Testis (tissue), 3 donors: Measurements from ENCODE around the gene FRMD3. TPM values are rescaled to one million over a fixed set of nuclear protein-coding genes. Genes with fewer than 3 reads are reported as not detected.

ENCODE experiments used
- DNase-seq: peaks from one replicate; pipeline ENCODE4 v3.0.0-alpha.2; 2019
- H3K27ac ChIP-seq, 2 donors: fragments of 200-600 bp; sonication (generic); one replicate each; pipeline ENCODE4 v1.5.1; 2019
- H3K27me3 ChIP-seq: fragments of 200-600 bp; sonication (generic); one replicate; pipeline ENCODE4 v1.5.1; 2019
- H3K36me3 ChIP-seq: fragments of 200-600 bp; sonication (generic); one replicate; pipeline ENCODE4 v1.5.1; 2017; ENCODE audit warnings: low read depth; ENCODE audit errors: missing control alignments
- H3K4me1 ChIP-seq: fragments of 200-600 bp; sonication (generic); one replicate; pipeline ENCODE4 v1.5.1; 2019
- H3K4me3 ChIP-seq, 2 donors: fragments of 200-600 bp; sonication (generic); one replicate each; pipeline ENCODE4 v1.5.1; 2017 to 2019
- H3K9me3 ChIP-seq: fragments of 200-600 bp; sonication (generic); one replicate; pipeline ENCODE4 v1.5.1; 2017
- CTCF ChIP-seq, 3 experiments: fragments of 450-650 bp in 2 of 3; fragments of 200-600 bp in 1 of 3; sonication (generic) in 1 of 3; IDR thresholded peaks; one replicate each; pipeline ENCODE4 v1.5.1; 2016 to 2019; ENCODE audit warnings: antibody characterized with exemption in 3 of 3, mild to moderate bottlenecking in 2 of 3, moderate library complexity in 1 of 3
- POLR2A ChIP-seq: fragments of 450-650 bp; IDR thresholded peaks from one replicate; pipeline ENCODE4 v1.6.1; 2017; ENCODE audit warnings: antibody characterized with exemption, mild to moderate bottlenecking, moderate library complexity
- WGBS, 2 donors: methylation state at CpG; one replicate each; pipeline ENCODE4 v1.1.5; 2018; 5-methylcytosine and 5-hydroxymethylcytosine counted together
- intact Hi-C: fragments of 100-400 bp; cut with DNase I; formaldehyde crosslinking; loops from one replicate; pipeline ENCODE4 v1.15.1; 2023; ENCODE audit warnings: low total_unique reads
- polyA plus RNA-seq: library from polyadenylated mRNA; stranded (reverse); fragments of 350-450 nt; fragmentation: Illumina TruSeq; extraction: RNeasy Lipid Tissue Mini Kit (QIAGEN cat#74804); gene quantifications from one replicate; pipeline ENCODE4 v1.2.3, GENCODE V29; 2014; ENCODE audit warnings: low read depth, low replicate concordance; ENCODE audit not compliant: insufficient read depth
- total RNA-seq, 2 donors: library from RNA; depleted of rRNA; stranded (reverse); fragments of >200 nt; gene quantifications; one replicate each; pipeline ENCODE4 v1.2.3, GENCODE V29; 2016

Gene FRMD3
- total and polyA plus RNA-seq, 3 donors from 2014 or later = 5.5 to 16.2 (median 12.5) TPM

GRCh38 chr9:83294816-83295215, 243.4 kb downstream of the FRMD3 start:
- Histone ChIP-seq H3K4me3 (no peak overlapping the region), H3K9me3 (no peaks in the 10 kb centered on the region), H3K4me1 (no peaks in the 10 kb centered on the region), H3K27me3 (no peaks in the 10 kb centered on the region), H3K36me3 (no peaks in the 10 kb centered on the region), H3K27ac (no peak overlapping the region)
- intact Hi-C loops = no loop called here
- DNase-seq = no peak
- 94 to 96% methylated on average over 2 of the region's 2 CpGs for WGBS, 2 donors
- TF ChIP-seq CTCF (IDR thresholded peaks at IDR 0.05) (no peak), POLR2A (no peak)

- Histone ChIP-seq H3K4me3 (no peak overlapping the region), H3K27me3 (no peaks in the 10 kb centered on the region), H3K27ac (no peak overlapping the region), H3K9me3 (no peaks in the 10 kb centered on the region), H3K4me1 (no peaks in the 10 kb centered on the region), H3K36me3 (no peaks in the 10 kb centered on the region)
- TF ChIP-seq CTCF (IDR thresholded peaks at IDR 0.05) (no peak), POLR2A (no peak)
- intact Hi-C loops = no loop called here
- 100% methylated on average over 1 of the region's 1 CpG for WGBS, 2 donors
- DNase-seq = no peak
Measured at GRCh38 chr9:83291196-83291595, 247.0 kb downstream of the FRMD3 start.

- H3K4me1 ChIP-seq = no peaks in the 10 kb centered on the region
- H3K4me3 ChIP-seq = no peak overlapping the region
- H3K36me3 ChIP-seq = no peaks in the 10 kb centered on the region
- no peaks in the 10 kb centered on the region for H3K9me3 ChIP-seq
- intact Hi-C loops = no loop called here
- no peak for DNase-seq
- H3K27me3 ChIP-seq = no peaks in the 10 kb centered on the region
- WGBS, 2 donors = 45 to 53% methylated on average over 5 of the region's 5 CpGs
- TF ChIP-seq POLR2A = no peak
- no peak for TF ChIP-seq CTCF (IDR thresholded peaks at IDR 0.05)
- no peak overlapping the region for H3K27ac ChIP-seq
Measured at GRCh38 chr9:83290692-83291091, 247.5 kb downstream of the FRMD3 start.

GRCh38 chr9:83287021-83287420, 251.2 kb downstream of the FRMD3 start:
- 83 to 95% methylated on average over 1 of the region's 1 CpG for WGBS, 2 donors
- no peaks in the 10 kb centered on the region for H3K36me3 ChIP-seq
- DNase-seq = no peak
- TF ChIP-seq CTCF (IDR thresholded peaks at IDR 0.05) (no peak), POLR2A (no peak)
- no peaks in the 10 kb centered on the region for H3K27me3 ChIP-seq
- H3K4me1 ChIP-seq = no peaks in the 10 kb centered on the region
- H3K4me3 ChIP-seq = no peak overlapping the region
- no peak overlapping the region for H3K27ac ChIP-seq
- intact Hi-C loops = no loop called here
- H3K9me3 ChIP-seq = no peaks in the 10 kb centered on the region

- no peak overlapping the region for H3K27ac ChIP-seq
- 64 to 82% methylated on average over 3 of the region's 3 CpGs for WGBS, 2 donors
Measured at GRCh38 chr9:83285445-83286225, 252.6 kb downstream of the FRMD3 start.

More at GRCh38 chr9:83285445-83286225, 252.6 kb downstream of the FRMD3 start:
- Histone ChIP-seq H3K4me3 (no peak overlapping the region), H3K27me3 (no peaks in the 10 kb centered on the region), H3K36me3 (no peaks in the 10 kb centered on the region), H3K4me1 (peaks cover 12% of the 10 kb centered on the region), H3K9me3 (no peaks in the 10 kb centered on the region)
- no peak for DNase-seq
- intact Hi-C loops = no loop called here
- TF ChIP-seq POLR2A (no peak), CTCF (IDR thresholded peaks at IDR 0.05) (no peak)
